ENCODE data around the gene ZP3. TPM values are rescaled to one million over a fixed set of nuclear protein-coding genes. Genes with fewer than 3 reads are reported as not detected.
"Not testable (repeated sequence)": the region's sequence is repeated elsewhere in the genome, so short reads cannot be mapped to it uniquely, and the experiment has no call there.

The ZP3 gene
- total RNA-seq, 1 donor from 2014 or later: 23.3 TPM

DNA sequence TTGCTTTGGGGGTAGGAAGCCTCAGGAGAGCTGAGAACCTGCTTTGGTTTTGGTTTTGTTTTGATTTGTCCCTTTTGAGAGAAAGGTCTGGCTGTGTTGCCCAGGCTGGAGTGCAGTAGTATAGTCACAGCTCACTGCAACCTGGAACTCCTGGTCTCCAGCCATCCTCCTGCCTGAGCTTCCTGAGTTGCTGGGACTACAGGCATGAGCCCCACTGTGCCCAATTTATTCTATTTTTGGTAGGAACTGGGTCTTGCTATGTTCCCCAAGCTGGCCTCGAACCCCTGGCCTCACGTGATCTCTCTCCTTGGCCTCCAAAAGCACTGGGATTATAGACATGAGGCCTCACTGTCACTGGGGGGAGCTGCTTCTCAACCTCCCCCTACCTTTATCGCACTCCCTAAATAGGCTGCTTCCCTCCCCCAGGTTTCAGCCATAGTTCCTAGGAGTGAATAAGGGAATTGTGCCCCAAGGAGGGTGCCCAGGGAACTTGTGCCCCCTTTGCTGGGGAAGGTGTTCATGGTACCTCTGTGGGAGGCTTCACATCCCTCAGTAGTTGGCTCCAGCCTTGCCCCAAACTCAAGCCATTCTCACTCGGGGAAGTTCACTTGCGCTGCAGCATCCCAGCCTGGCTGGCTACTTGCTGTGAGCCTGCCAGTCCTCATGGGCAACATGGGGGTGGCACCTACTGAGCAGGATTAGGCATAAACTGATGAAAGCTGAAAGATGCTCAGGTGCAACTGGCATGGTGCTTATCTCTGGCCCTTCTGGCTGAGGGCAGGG lies 18.1 kb downstream of the ZP3 start:
- DNase-seq (ENCODE audit: low spot score): not testable (repeated sequence)

DNA sequence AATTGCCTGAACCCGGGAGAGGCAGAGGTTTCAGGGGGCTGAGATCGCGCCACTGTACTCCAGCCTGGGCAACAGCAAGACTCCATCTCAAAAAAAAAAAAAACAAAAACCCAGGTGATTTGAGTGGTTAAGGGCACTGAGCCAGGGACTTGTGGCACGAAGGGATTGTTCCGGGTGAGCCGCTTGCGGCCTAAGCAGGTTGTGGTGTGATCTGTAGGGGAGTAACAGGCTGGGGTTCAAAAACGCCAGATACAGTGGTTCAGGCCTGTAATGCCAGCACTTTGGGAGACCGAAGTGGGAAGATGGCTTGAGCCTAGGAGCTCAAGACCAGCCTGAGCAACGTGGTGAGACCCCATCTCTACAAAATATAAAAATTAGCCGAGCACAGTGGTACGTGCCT lies 19.1 kb downstream of the ZP3 start:
- not testable (repeated sequence) for DNase-seq (ENCODE audit: low spot score)

DNA sequence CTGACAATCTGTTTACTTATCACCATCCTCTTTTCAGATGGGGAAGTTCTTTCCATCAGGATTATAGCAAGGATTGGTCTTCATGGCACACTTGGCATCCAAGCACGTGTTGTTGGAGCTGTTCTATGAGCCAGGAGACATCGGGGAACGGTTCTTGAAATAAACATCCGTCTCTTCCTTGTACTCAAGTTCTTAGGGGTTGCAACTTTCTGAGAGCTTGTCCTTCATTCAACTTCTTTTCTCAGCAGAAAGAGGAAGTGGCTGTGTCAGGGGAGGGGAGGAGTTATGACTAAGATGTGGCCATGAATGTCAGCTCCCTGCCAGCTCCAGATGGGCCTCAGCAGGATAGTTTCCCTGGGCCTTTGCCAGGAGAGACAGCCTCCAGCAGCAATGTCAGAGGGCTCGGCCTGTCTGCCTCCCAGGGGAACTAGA lies 20.8 kb downstream of the ZP3 start:
- peak; percentile 50 for DNase-seq (ENCODE audit: low spot score)

DNA sequence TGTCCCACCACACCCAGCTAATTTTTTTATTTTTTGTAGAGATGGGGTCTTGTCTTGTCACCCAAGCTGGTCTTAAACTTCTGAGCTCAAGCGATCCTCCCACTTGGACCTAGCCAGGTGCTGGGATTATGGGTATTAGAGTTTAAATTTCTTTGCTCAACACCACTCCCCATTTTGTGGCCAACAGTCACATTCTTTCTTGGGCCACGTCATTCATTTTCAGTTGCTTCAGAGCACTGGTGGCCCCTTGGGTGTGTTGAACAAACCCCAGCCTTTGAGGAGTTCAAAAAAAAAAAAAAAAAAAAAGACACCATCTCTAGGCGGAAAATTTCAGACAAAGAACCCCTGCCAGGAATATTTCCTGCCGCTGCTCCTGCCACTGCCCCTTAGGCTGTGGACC lies 32.3 kb downstream of the ZP3 start:
- DNase-seq (ENCODE audit: low spot score): not testable (repeated sequence)

DNA sequence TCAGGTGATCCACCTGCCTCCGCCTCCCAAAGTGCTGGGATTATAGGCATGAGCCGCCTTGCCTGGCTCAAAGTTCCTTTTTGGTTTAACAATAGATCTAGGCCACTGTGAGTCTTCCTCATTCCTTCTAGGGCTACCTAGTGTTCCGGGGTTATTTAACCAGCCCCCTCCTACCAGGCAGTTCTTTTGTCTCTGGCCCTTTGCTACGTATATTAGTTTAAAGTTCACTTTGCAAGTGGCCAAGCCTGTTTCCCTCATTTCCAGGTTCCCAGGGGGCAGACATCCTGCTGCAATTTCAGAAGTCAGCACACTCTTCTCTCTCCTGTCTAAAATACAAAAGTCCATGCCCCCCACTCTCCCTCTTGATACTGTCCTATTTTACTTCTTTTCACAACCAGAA lies 33.8 kb downstream of the ZP3 start:
- DNase-seq (ENCODE audit: low spot score): peak; percentile 70

DNA sequence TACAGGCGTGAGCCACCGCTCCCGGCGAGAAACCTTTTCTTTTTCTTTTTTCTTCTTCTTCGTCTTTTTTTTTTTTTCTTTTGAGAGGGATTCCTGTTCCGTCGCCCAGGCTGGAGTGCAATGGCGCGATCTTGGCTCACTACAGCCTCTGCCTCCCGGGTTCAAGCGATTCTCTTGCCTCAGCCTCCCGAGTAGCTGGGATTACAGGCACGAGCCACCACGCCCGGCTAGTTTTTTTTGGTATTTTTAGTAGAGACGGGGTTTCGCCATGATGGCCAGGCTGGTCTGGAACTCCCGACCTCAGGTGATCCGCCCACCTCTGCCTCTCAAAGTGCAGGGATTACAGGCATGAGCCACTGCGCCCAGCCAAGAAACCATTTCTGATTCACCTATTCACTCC lies 36.0 kb downstream of the ZP3 start:
- not testable (repeated sequence) for DNase-seq (ENCODE audit: low spot score)

DNA sequence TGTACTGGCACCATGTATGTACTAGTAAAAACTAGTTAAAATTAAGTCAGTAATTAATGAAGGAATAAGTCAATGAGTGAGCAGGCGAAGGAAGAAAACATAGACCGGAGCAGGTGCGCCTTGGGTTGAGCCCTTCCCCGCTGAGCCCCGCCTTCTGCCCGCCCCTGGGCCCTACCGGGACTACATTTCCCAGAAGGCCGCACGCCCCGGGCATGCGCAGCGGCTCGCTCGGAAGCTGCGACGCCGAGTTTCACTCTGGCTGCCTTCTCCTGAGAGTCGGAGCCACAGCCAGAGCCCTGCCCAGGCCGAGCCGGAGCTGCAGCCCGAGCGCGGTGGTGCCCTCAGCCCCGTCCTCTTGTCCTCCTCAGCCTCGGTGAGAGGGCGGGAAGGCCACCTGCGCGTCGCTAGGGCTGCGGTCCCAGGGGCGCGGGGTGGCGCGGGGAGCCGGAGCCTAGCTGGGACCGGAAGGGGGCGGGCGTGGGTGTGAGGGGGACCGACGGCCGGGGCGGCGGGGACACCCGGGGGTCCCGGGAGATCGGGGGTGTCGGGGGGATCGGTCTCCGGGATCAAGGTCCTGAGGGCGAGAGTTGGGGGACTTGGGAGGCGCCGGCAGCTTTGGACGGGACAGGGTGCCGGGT lies 36.8 kb downstream of the ZP3 start, which contains the start of gene DTX2:
Gene DTX2 (plus strand): TSS at position 246 of the 638 bp plus-strand sequence. CDS start 18,801 bp downstream, outside the sequence.
- DNase-seq (ENCODE audit: low spot score): not testable (repeated sequence)

DNA sequence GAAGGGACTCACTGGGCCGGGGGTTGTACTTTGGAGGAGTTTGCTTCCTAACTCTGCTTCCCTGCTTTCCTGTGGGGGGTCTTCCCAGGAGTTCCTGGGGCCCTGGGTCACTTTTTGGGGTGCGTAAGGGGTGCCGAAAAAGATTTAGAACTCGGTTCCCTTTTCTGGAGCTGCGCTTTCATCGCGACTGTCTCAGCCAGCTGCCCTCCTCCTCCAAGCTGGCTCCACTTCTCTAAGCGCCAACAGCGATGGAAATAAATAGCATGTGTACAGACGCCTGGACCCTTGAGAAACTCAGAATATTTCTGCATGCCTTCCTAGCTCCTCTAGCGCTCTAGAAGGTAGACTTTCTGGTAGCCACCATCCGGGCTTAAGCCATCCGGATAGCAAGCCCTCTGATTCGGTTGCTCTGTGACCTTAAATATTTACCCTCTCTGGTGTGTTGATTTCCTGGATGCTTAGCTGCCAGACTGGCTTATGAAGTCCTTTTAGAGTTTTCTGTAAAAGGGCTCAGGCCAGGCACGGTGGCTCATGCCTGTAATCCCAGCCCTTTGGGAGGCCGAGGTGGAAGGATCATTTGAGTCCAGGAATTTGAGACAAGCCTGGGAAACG lies 37.6 kb downstream of the ZP3 start:
- not testable (repeated sequence) for DNase-seq (ENCODE audit: low spot score)

DNA sequence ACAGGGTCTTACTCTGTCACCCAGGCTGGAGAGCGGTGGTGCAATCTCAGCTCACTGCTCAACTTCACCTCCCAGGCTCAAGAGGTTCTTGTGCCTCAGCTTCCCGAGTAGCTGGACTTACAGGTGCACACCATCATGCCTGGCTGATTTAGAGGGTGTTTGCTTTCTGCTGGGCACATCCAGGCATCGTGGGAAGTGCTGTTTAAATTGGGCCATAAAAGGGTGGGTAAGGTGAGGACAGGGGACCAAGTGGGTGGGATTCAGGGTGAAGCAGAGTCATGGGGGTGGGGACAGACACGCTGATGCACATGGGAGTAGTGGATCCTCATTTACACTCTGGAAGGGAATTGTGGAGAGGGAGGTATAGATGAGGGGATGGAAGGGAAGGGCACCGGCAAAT lies 40.2 kb downstream of the ZP3 start:
- not testable (repeated sequence) for DNase-seq (ENCODE audit: low spot score)

DNA sequence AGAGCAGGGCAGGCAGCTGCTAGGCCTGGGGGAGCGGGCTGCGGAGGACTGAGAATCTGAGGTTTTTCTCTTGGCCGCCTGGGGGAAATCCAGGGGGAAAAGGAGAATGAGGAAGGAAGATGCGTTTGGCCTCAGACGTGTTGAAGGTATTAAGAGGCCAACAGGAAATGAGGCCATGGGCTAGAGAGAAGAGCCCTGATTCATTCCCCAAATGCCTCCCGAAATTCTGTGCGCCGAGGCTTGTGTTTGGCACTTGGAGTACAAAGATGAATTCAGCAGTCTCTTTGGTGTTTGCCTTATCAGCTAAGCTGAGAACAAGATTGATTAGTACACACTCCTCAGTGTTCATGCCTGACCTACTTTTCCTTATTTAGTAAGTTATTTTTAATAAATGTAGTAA lies 41.2 kb downstream of the ZP3 start:
- not testable (repeated sequence) for DNase-seq (ENCODE audit: low spot score)

DNA sequence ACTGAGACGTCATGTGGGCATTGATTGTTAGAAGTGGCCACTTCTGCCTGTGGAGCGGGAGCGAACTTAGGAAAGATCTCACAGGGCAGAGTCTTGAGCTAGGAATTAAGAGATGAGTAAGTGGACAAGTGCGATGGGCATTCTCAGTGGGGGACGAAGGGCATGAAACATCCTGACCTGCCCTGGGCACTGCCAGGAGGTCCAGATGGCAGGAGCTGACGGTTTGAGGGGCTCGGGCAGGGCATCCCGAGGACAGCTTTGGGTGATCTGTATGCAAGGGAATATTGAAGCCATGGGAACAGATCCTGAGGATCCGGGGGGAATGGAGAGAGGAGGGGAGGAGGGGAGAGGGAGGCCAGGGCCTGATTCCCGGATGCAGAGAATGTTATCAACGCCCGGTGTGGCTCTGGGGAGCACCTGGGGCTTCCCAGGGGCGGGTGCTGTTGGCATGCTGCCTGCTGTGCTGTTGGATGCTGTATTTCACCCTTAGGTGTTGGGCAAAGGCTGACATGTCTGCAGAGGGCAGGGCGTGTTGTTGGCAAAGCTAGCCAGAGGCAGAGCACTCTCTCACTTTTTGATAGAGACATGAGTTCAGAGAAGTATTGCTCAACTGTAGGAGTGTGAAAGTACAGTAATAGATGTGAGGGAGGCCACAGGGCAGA lies 43.1 kb downstream of the ZP3 start:
- DNase-seq (ENCODE audit: low spot score): peak; percentile 84

DNA sequence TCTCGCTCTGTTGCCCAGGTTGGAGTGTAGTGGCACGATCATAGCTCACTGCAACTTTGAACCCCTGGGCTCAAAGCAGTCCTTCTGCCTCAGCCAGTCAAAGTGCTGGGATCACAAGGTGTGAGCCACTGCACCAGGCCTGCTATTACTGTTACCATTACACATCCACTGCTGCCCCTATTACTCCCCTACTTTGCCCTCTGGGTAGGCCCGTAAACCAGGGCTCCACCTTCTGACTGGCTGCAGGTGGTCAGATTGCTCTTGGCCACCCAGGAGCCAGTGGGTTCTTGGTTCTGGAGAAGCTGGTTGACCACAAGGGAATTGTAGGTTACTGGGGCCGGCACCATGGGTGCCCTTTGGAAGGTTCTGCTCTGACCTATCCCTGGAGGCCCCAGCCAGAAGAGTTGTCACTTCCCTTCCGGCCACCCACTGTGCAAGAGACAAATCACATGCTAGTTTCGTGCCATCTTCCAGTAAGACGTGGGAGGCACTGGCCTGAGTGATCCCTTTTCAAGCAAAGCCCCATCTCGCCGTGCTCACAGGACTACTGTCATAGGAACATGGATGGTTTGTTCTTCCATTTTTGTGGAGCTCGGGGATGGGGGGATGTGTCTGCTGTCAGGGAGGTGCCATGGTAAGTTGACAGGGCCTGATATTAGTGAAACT lies 46.9 kb downstream of the ZP3 start:
- not testable (repeated sequence) for DNase-seq (ENCODE audit: low spot score)

DNA sequence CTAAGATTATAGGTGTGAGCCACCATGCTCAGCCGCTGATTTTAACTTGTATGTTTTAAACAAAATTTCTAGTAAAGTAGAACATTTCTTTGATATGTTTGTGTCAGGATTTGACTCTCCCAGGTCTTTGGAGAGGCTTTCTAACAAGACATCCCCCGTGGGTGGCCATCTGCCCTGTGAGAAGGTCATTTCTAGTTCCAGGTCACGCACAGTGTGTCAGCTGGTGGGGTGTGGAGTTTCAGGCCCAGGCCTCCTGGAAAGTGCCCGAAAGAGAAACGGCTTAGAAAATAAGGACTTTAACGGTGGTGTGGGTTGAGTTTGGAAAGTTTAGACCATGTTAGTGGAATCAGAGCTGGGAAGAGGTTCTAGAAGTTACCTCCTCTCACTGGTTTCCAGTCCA lies 48.3 kb downstream of the ZP3 start:
- DNase-seq (ENCODE audit: low spot score): not testable (repeated sequence)

DNA sequence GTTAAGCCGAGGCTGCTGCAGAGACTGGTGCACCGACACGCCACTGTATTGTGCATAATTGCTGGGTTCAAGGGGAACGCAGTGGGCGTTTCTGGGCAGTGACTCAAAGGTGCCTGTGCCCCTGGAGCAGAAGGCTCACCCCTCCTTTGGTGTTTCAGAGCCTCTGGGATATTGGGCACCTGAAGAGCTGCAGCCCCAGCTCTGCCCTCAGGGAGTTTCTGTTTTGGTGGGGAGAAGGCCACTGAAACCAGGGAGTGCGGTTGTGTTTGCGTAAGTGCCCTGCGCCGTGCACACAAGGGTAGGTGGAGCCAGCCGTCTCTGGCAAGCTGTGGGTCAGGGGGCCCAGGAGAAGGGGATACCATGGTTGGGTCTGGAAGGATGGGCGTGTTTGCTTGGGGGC lies 51.5 kb downstream of the ZP3 start:
- not testable (repeated sequence) for DNase-seq (ENCODE audit: low spot score)

DNA sequence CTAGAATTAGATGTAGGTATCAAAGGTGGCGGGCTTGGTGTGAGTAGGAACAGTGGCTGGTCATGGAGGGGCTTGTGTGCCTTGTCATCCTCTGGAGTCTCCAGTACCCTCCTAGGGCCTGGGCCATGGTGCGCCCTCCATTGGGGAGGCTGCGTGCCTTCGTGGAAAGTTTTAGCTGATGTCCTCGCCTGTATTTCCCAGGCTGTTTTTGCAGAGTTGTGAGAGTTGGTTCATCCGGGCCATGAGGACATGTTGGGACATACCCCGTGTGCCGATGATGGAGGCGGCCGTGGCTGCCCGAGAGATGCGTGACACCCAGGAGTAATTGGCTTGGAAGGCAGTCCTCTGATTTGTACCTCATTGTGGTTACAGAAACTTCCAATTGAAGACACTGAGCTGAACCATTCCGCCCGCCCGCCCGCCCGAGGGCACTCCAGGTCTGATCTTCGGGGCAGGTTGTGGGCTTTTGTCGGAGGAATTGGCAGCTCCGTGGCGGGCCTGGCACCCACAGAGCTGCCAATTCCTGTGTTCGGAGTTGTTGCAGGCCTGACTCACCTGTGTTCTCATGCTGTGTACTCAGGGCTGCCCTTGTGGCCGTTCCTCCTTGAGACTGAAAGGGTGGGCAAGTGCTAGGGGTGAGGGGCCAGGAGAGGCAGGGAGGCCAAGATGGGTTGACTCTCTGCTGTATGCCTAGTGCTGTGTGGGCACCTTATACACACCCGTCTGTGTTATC lies 52.2 kb downstream of the ZP3 start:
- DNase-seq (ENCODE audit: low spot score): not testable (repeated sequence)

DNA sequence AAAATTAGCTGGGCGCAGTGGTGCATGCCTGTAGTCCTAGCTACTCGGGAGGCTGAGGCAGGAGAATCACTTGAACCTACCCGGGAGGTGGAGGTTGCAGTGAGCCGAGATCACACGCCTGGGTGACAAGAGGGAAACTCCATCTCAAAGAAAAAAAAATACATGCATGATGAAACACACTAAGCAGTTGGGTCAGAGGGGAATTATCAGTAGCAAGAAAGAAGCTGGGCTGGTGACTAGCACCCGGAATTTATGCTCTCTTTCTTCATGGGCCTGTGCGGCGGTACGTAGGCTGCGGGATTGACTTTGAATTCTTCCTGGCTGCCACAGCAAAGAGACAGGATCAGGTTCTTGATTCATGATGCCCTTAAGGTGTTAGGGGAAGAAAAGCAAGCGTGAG lies 54.9 kb downstream of the ZP3 start:
- DNase-seq (ENCODE audit: low spot score): not testable (repeated sequence)

DNA sequence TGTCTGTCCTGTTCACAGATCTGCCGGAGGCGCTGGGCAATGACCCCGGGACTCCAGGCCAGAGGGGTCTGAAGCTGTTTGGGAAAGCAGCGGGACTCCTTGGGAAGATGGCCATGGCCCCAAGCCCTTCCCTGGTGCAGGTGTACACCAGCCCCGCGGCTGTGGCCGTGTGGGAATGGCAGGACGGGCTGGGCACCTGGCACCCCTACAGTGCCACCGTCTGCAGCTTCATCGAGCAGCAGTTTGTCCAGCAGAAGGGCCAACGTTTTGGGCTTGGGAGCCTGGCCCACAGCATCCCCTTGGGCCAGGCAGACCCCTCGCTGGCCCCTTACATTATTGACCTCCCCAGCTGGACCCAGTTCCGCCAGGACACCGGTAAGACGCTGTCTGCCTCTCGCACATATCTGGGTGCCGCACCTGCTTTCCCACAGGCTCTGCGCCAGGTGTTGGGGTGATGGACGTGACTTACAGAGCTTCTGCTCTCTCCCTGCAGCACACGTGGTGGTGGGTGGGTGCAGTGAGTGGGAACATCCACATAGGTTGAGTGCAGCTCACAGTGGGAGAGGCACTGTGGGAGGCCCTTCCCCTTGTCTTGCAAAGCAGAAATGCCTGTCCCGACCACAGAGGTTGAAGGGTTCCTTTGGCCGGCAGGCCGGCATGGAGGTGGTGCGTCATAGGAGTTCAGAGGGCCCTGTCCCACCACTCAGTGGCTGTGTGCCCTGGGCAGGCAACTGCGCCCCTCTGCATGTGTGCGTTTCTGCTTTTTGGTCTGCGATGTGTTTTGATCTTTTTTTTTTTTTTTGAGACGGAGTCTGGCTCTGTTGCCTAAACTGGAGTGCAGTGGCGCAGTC lies 55.9 kb downstream of the ZP3 start:
- not testable (repeated sequence) for DNase-seq (ENCODE audit: low spot score)

DNA sequence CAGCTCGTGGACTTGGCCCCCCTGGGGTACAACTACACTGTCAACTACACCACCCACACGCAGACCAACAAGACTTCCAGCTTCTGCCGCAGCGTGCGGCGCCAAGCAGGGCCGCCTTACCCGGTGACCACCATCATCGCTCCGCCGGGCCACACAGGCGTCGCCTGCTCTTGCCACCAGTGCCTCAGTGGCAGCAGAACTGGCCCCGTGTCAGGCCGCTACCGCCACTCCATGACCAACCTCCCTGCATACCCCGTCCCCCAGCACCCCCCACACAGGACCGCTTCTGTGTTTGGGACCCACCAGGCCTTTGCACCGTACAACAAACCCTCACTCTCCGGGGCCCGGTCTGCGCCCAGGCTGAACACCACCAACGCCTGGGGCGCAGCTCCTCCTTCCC lies 57.9 kb downstream of the ZP3 start:
- not testable (repeated sequence) for DNase-seq (ENCODE audit: low spot score)

DNA sequence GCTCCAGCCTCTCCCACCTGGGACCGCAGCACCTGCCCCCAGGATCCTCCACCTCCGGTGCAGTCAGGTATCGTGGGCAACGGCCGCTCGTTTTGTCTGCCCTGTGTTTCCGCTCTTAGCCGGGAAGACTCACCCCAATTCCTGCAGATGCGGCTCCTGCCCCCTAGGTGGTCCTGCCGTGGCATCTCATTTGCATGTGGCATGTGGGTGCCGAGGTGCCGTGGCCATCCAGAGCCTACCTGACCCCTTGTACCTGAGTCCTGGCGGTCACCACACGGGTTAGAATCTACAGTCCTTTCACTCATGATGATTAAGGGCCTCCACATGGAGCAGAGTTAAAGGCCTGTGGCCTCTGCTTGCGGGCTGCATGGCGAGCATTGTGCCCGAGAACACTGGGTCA lies 58.3 kb downstream of the ZP3 start:
- DNase-seq (ENCODE audit: low spot score): not testable (repeated sequence)

DNA sequence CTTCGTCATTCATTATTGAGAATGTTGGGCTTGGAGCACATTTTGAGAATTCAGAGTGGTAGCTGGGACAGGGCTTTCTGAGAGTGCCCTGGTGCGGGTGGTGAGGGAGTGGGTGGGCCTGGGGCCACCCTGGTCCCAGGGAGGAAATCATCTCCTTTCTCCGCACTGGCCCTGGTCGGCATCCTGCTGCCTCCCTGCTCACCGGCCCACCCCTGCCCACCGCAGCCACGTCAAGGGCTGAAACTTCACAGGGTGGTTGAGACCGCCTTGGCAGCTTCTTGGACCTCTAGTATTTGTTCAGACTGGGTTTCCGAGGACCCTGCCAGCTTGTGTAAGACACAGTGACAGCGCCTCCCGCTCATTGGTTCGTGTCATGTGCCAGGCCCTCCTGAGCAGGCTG lies 59.7 kb downstream of the ZP3 start:
- DNase-seq (ENCODE audit: low spot score): not testable (repeated sequence)
